Neutrophil (primary cell): Measurements from ENCODE around the gene ERN1.

Experiments
- H3K27ac ChIP-seq: fragments of 200-600 bp; sonication (generic); 2 replicates; pipeline ENCODE4 v1.5.1; 2016; ENCODE audit warnings: mild to moderate bottlenecking, moderate library complexity
- H3K27me3 ChIP-seq: fragments of 200-600 bp; sonication (generic); 2 replicates; pipeline ENCODE4 v1.6.0; 2016; ENCODE audit warnings: mild to moderate bottlenecking
- H3K36me3 ChIP-seq: fragments of 200-600 bp; sonication (generic); 2 replicates; pipeline ENCODE4 v1.5.1; 2017
- H3K4me1 ChIP-seq, 2 experiments: fragments of 200-600 bp in 1 of 2; sonication (generic) in 1 of 2; 1 replicate in 1 of 2; 2 replicates in 1 of 2; pipeline versions ENCODE4 v1.5.1 to v1.6.1; 2013 to 2016; ENCODE audit warnings: low read depth in 1 of 2, low read length in 1 of 2, mild to moderate bottlenecking in 1 of 2, moderate library complexity in 1 of 2; ENCODE audit not compliant: control insufficient read depth in 1 of 2, insufficient read depth in 1 of 2
- H3K4me3 ChIP-seq, 2 experiments: fragments of 200-600 bp in 1 of 2; sonication (generic) in 1 of 2; 1 replicate in 1 of 2; 2 replicates in 1 of 2; pipeline ENCODE4 v1.5.1; 2013 to 2016; ENCODE audit warnings: low read depth in 1 of 2, low read length in 1 of 2, mild to moderate bottlenecking in 1 of 2, moderate library complexity in 1 of 2
- H3K9me3 ChIP-seq: fragments of 200-600 bp; sonication (generic); 2 replicates; pipeline ENCODE4 v1.5.1; 2016
- TF ChIP-seq, protein P1 (sequence below): fragments of 200-600 bp; sonication (generic); IDR thresholded peaks from 2 replicates; pipeline ENCODE4 v1.5.1; 2016; ENCODE audit warnings: antibody characterized with exemption

Gene ERN1

DNA sequence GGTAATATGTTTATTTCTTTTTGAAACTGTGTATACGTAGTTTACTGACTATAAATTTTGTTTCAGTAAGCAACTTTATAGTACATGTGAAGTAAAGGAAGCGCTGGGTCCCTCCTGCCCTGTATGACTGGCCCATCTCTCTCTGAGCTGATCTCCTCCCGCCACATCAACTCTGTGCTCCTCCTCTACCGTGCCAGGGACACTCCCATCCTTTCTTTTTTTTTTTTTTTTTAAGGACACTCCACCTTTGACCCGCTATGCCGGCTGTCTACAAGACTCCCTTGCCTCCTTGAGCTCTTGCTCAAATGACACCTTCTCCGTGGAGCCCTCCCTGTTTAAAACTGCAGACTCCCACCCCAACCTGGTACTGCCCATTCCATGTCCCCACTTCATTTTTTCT lies 35.5 kb downstream of the ERN1 start:
- peaks cover 24 to 25% of the 10 kb centered on the region in 2 experiments for H3K4me1 ChIP-seq
- peaks cover 24% of the 10 kb centered on the region for H3K36me3 ChIP-seq
- TF ChIP-seq, protein P1, sequence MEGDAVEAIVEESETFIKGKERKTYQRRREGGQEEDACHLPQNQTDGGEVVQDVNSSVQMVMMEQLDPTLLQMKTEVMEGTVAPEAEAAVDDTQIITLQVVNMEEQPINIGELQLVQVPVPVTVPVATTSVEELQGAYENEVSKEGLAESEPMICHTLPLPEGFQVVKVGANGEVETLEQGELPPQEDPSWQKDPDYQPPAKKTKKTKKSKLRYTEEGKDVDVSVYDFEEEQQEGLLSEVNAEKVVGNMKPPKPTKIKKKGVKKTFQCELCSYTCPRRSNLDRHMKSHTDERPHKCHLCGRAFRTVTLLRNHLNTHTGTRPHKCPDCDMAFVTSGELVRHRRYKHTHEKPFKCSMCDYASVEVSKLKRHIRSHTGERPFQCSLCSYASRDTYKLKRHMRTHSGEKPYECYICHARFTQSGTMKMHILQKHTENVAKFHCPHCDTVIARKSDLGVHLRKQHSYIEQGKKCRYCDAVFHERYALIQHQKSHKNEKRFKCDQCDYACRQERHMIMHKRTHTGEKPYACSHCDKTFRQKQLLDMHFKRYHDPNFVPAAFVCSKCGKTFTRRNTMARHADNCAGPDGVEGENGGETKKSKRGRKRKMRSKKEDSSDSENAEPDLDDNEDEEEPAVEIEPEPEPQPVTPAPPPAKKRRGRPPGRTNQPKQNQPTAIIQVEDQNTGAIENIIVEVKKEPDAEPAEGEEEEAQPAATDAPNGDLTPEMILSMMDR: no peak
- no peaks in the 10 kb centered on the region for H3K9me3 ChIP-seq
- H3K27ac ChIP-seq: no peak overlapping the region
- H3K4me3 ChIP-seq: no peak overlapping the region
- no peaks in the 10 kb centered on the region for H3K27me3 ChIP-seq

DNA sequence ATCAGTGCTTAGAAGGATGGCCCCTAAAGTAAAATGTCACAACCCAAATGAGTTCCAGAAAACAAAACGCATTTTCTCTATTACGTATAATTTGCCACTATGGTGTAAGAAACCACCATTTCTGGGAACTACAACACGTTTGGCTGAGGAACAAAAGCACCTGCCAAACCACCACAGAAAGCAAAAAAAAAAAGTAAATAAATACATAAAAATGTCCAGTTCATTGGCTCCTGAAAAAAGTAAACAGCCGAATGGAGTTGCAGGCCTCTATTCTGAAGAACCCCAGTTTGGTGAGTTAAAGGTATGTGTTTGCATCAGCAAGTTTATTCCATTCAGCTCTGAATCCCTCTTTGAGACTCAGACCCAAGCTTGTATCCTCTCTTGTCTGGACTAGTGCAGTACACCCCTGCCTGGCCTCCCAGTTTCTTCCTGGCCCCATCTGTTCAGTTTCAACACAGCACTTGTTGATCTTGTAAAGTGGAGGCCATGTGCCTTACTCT lies 36.9 kb downstream of the ERN1 start:
- TF ChIP-seq, protein P1: no peak
- Histone ChIP-seq H3K36me3 (peaks cover 22% of the 10 kb centered on the region), H3K4me3 (no peak overlapping the region), H3K4me1 (peaks cover 25 to 27% of the 10 kb centered on the region in 2 experiments), H3K27me3 (no peaks in the 10 kb centered on the region), H3K27ac (peak overlapping the region; percentile 88), H3K9me3 (no peaks in the 10 kb centered on the region)

DNA sequence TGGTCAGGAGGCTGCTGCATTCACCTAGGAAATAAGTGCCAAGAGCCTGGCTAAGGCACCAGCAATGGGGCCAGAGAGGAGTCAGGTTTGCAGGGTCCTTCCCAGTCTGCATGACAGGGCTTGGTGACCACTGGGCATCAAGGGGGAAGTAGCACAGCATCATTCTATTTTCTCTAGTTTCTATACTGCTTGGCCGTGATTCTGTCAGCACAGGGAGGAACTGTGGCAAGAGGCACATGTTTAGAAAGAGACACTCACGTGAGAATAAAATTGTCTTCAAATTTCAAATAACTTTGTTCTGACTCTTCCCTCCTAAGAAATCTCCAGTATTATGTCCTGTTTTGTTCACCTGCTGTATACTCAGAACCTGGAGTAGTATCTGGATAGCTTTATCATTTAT lies 37.8 kb downstream of the ERN1 start:
- H3K36me3 ChIP-seq: peaks cover 14% of the 10 kb centered on the region
- no peaks in the 10 kb centered on the region for H3K9me3 ChIP-seq
- no peaks in the 10 kb centered on the region for H3K27me3 ChIP-seq
- peak overlapping the region; percentile 88 for H3K27ac ChIP-seq
- TF ChIP-seq, protein P1: no peak
- peaks cover 25 to 30% of the 10 kb centered on the region in 2 experiments for H3K4me1 ChIP-seq
- no peak overlapping the region for H3K4me3 ChIP-seq

DNA sequence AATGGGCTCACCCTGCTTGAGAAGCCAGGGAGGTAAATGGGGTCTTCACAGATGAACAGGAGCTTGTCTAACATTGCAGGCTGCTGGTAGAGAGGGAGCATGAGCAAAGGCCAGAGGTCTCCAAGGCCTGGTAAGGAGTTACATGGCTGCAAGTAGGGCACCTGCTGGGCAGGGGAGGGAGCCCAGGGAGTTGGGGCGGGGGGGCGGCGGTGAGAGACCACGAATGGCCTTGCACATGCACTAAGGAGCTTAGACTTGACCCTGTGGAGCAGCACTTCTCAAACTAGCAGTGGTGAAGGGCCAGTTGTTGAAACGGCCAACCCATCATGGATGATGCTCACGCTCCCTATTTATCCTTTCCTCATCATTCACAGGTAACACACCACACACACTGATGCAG lies 38.4 kb downstream of the ERN1 start:
- Histone ChIP-seq H3K4me1 (peaks cover 25 to 30% of the 10 kb centered on the region in 2 experiments), H3K4me3 (no peak overlapping the region), H3K36me3 (peaks cover 8% of the 10 kb centered on the region), H3K9me3 (no peaks in the 10 kb centered on the region), H3K27me3 (no peaks in the 10 kb centered on the region), H3K27ac (peak overlapping the region; percentile 88)
- TF ChIP-seq, protein P1: no peak

DNA sequence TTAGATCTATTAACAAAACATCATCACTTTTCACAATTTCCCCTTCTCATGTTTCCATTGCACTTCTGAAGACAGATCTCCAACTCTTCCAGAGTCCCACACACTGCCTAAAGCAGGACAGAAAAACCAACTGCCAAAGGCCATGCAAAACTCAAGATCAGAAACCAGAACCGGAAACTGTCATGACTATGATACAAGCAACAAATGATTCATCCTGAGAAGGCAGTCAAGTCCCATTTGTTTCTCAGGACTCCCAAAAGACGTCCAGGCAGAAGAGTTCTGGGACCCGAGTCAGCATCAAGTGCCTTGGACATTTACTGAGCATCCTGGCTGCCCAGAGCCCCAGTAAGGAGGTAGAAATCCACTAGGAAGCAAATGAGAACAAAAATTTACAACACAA lies 38.8 kb downstream of the ERN1 start:
- Histone ChIP-seq H3K36me3 (peaks cover 4% of the 10 kb centered on the region), H3K4me1 (peaks cover 25 to 30% of the 10 kb centered on the region in 2 experiments), H3K27me3 (no peaks in the 10 kb centered on the region), H3K4me3 (no peak overlapping the region), H3K9me3 (no peaks in the 10 kb centered on the region), H3K27ac (peak overlapping the region; percentile 88)
- TF ChIP-seq, protein P1: no peak
